NCI-H2227 (cell line): ENCODE results near the gene OXNAD1.
A peak's percentile ranks its signal among the peaks of the same experiment; 100 is the strongest.

Source experiments
- DNase-seq: peaks from one replicate; lab custom pipeline; 2025; ENCODE audit not compliant: unreplicated experiment; lab: John Stamatoyannopoulos, UW

The OXNAD1 gene

DNA sequence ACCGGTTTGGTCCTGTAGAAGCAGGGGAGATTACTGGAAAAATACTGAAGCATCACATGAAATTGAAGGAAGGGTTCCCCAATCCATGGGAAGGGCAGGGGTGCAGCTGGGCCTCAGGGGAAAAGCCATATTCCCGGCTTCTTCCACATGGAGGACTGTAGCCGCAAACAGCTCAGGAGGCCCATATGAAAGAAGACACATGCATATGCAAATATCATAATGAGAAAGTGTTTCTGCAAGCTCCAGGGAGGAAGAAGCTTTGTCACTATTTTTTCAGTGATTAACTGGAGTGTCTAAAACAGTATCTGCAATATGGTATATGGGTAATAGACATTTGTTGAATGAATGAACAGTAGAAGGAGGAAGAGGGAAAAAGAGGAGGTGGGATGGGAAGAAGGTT is 19.4 kb upstream of the OXNAD1 start:
- DNase-seq: no peak

DNA sequence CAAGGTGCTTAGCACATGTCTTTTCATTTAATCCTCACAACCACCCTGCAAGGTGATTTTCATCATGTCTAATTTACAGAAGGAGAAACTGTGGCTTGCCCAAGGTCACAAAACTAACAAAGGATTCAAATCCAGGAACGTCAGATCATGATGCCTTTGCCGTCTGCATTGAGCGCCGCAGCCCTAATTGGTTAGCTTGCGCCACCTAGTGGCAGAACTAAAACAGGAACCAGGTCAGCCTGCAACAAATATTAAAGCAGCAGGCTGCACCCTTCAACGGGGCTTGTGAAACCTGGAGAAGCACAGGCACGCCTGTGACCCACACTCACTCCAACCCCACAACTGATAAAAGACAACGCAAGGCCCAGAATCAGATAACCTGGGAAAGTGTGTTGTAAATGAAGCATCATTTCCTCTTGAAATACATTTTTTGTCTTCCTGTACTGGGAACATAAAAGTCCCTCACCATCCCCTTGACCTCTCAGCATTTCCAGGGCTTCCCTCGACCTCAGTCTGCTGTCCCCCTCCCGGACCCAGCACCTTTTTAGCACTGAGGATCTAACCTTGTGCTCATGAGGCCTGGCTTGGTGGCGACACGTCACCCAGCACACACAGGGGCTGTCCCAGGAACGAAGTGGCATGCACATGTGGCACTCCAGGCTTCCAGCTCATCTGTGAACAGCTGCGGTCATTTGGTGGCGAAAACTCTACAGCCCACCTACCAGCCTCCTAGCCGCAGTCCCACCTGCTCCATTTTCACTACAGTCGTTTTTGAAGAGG is 17.5 kb upstream of the OXNAD1 start:
- DNase-seq: peak; percentile 89

GRCh38 chr3:16248556-16248955 is 16.5 kb upstream of the OXNAD1 start:
- DNase-seq: no peak

DNA sequence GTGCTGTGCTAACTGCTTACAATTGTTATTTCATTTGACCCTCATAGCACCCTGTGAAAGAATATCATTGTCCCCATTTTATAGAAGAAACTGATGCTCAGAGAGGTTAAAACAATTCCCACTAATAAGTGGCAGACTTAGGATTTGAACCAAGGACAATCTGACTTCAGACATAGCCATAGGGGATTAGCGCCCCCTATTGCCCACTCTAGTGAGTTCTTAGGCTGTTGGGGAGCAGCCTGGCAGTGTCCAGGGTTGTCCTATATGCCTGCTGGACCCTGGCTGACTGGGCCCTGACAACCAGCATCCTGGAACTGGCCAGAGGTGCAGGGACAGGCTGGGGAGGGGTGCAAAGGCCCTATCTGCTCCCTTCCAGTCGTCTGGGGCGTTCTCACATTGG is 15.7 kb upstream of the OXNAD1 start:
- peak; percentile 3 for DNase-seq

- DNase-seq: no peak
Measured at GRCh38 chr3:16249886-16250285, 15.1 kb upstream of the OXNAD1 start.

GRCh38 chr3:16251316-16252085 is 13.5 kb upstream of the OXNAD1 start:
- DNase-seq: no peak

DNA sequence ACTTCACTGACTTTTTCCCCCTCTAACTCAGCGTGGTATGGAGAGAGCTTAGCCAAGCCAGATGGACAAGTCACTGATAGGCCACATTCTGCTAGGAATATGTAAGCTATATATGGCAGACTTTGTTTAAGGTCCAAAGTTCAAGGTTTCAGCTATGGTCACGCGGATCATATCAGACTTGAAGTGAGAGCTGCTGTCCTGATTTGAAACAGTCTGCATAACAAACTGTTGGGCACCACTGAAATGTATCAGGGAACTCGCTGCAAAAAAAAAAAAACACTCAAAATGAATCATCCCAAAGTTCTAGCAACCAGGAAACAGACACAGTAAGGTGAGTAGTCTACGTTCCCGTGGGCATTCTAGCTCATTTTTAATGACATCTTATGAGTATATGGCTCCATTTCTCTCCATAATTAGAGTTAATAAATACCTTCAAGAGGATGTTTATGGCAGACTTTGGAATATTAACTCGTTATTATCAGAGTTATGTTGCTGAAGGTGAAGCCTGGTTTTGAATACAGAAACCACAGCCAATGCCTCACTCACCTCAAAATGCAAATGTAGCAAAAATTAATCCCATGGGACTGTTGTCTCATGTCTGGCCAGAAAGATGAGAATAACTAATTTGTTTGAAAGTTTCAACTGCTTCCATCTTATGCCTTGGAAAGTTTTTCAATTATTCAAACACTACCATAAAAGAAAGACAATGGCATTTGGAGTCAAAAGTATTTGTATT is 12.6 kb upstream of the OXNAD1 start:
- no peak for DNase-seq

DNA sequence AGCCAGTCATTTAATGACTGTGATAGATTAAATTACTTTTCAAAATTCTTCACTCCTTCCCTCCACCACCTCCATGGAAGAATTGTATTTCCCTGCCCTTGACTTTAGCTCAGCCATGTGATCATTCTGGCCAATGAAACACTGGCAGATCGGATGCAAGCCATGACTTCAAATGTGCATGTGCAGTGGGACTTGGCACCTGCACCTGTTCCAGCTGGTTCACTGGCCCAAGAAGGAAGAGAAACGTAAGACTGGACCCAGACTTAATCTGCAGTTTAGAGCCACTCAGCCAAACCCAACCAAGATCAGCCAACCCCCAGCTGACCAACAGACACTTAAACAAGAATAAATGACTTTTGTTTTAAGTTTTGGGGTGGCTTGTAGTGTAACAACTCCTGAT is 12.0 kb upstream of the OXNAD1 start:
- DNase-seq: no peak

- no peak for DNase-seq
Measured at GRCh38 chr3:16253601-16254000, 11.4 kb upstream of the OXNAD1 start.

- peak; percentile 27 for DNase-seq
Measured at GRCh38 chr3:16254916-16255315, 10.1 kb upstream of the OXNAD1 start.

DNA sequence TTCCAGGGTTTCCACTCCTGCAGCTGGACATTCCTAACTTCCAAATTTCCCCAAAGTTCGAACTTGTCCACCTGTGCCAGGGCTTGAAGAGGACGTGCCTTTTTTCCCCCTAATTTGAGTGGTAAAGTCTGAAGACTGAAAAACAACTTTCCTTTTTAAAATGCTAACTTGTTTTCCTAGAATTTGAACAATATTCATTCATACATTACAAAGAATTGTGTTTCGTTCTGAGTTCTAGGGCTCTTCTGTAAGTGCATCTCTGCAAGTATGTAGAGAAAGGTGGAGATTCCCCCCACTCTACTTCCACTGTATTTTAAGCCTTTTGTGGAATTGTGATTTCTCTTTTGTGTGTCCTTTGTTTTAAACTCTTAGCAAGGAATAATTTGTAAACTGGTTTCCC is 9.7 kb upstream of the OXNAD1 start:
- DNase-seq: no peak

DNA sequence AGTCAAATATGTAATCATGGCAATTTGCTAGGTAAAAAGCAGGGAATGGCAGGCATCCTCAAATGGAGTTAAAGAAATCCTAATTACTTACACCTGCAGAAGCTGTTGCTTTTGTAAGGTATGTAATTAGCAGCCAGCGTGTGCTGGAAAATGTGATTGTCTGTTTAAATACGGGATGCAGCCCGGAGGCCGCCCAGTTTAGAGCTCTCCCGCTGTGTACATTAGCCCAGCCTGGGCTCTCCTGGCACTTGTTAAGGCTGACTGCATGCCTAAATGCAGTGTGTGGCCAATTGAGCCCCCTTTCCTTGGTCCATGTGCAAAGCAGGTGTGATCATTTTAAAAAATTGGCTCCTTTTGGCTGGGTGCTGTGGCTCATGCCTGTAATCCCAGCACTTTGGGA is 9.3 kb upstream of the OXNAD1 start:
- DNase-seq: peak; percentile 67

GRCh38 chr3:16257309-16257708 is 7.7 kb upstream of the OXNAD1 start:
- DNase-seq: no peak

GRCh38 chr3:16258177-16258576 is 6.8 kb upstream of the OXNAD1 start:
- DNase-seq: no peak

DNA sequence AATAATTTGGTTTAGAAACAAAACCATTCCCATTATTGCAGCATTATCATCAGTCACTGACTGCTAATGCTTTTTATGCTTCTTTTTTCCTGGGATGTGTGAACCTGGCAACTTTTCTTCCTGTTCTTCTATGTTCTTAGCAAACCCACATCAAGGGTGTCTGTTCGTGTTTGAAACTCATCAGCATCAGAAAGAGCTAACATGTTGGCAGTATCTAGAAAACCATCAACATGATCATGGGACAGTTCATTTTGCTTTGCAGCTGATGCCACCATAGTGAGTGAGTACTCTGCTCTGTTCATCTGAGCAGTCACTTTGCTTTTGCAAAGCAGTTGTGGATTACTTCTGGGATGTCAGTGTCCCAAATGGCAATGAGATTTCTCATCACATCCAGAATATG is 6.1 kb upstream of the OXNAD1 start:
- no peak for DNase-seq

- DNase-seq: no peak
Measured at GRCh38 chr3:16260046-16260445, 5.0 kb upstream of the OXNAD1 start.

GRCh38 chr3:16262174-16262573 is 2.8 kb upstream of the OXNAD1 start:
- no peak for DNase-seq

DNA sequence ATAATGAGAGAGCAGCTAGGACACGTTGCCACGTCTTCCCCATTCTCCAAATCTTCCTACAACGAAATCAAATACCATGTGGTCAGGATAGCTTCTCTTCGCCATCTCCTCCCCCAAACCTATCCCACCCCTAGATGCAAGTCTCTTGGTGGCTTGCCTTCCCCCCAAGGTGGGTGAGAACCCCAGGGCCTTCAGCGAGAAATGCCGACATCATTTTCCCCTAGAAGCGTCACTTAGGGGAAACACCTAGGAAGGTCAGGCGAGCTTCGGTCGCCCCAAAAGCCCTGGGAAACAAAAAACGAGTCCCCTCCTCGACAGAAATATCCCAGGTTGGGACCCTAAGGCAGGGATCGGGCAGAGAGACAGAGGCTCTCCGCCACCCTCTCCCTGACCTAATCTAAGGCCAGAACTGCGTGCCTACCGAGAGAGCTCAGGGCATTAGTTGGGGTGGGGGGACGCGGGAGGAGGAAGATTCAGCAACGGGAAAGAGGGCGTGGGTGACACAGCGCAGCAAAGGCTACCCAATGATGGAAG is 771 bp upstream of the OXNAD1 start:
- DNase-seq: no peak

DNA sequence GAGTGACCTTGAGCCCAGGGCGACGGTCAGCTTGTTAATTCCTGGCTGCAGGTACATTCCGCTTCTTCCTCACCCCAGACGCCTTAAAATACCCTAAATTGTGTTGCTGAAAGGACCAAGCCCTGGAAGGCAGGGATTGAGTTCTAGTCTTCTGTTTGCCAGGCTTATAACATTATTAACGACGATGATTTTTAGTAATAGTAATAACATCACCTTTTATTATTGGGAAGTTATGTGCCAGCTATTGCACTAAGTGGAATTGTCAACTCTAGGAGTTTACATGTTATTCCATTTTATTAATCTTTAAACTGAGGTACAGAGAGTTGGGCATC is 409 bp downstream of the OXNAD1 start:
- DNase-seq: no peak

GRCh38 chr3:16266714-16267113 is 1.7 kb downstream of the OXNAD1 start:
- no peak for DNase-seq

DNA sequence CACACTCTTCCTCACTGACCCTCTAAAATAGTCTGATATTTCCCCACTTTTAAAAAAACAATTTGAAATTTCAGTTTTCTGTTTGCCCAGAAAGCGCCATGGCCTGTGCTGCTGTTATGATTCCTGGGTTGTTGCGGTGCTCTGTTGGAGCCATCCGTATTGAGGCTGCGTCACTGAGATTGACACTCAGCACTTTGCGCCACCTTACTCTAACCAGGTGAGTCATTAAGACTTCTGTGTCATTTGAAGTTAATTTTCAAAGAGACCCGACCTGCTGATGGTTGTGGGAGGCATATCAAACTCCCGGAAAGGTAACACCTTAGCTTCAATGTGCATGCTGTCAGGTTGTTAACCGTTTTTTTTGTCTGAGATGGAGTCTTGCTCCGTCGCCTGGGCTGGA is 5.8 kb downstream of the OXNAD1 start:
- DNase-seq: no peak

DNA sequence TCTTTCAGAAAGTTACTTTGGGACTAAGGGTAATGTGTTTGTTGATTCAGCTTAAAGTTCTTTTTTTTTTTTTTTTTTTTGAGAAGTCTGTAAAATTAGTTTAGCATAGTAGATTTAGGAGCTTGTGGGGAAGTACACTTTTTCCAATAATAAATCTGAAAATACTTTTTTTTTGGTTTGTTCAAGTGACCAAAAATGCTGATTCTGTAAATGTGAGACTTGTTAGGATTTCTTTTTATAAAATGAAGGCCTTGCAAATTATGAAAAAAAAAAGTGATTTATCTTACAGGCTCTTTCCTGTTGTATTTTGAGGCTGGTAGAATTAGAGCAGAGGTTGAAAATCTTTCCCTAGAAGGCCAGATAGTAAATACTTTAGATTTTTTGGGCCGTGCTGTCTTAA is 7.6 kb downstream of the OXNAD1 start:
- no peak for DNase-seq
